ENCODE results near the gene CCDC85B. TPM values are rescaled to one million over a fixed set of nuclear protein-coding genes. Genes with fewer than 3 reads are reported as not detected.
"Not testable (repeated sequence)": the region's sequence is repeated elsewhere in the genome, so short reads cannot be mapped to it uniquely, and the experiment has no call there.

The CCDC85B gene
- total RNA-seq, 3 donors from 2014 or later: 77.8 to 116 (median 95.6) TPM

- DNase-seq (peak; percentile 77), ATAC-seq (peak; percentile 43 to 59)
- H3K9me3 Mint-ChIP-seq: no peaks in the 10 kb centered on the region
- no peak overlapping the region for H3K4me3 Mint-ChIP-seq
- no peaks in the 10 kb centered on the region for H3K27me3 Mint-ChIP-seq (ENCODE audit: low read depth)
- peaks cover 49% of the 10 kb centered on the region for H3K4me1 Mint-ChIP-seq (ENCODE audit: low read depth)
- H3K36me3 Mint-ChIP-seq (ENCODE audit: insufficient read depth): peaks cover 15% of the 10 kb centered on the region
Measured at GRCh38 chr11:65884716-65885092, 5.8 kb upstream of the CCDC85B start.

- DNase-seq (no peak), ATAC-seq (no peak)
- peaks cover 49% of the 10 kb centered on the region for H3K4me1 Mint-ChIP-seq (ENCODE audit: low read depth)
- peaks cover 15% of the 10 kb centered on the region for H3K36me3 Mint-ChIP-seq (ENCODE audit: insufficient read depth)
- no peaks in the 10 kb centered on the region for H3K27me3 Mint-ChIP-seq (ENCODE audit: low read depth)
- no peak overlapping the region for H3K4me3 Mint-ChIP-seq
- H3K9me3 Mint-ChIP-seq: no peaks in the 10 kb centered on the region
Measured at GRCh38 chr11:65885231-65885630, 5.2 kb upstream of the CCDC85B start.

GRCh38 chr11:65885808-65886536, 4.5 kb upstream of the CCDC85B start:
- no peak for ATAC-seq
- H3K36me3 Mint-ChIP-seq (ENCODE audit: insufficient read depth): peaks cover 15% of the 10 kb centered on the region
- no peaks in the 10 kb centered on the region for H3K9me3 Mint-ChIP-seq
- H3K27me3 Mint-ChIP-seq (ENCODE audit: low read depth): no peaks in the 10 kb centered on the region
- H3K4me3 Mint-ChIP-seq: no peak overlapping the region
- no peak for DNase-seq
- peaks cover 44% of the 10 kb centered on the region for H3K4me1 Mint-ChIP-seq (ENCODE audit: low read depth)

GRCh38 chr11:65886826-65887722, 3.4 kb upstream of the CCDC85B start:
- Mint-ChIP-seq H3K4me3 (peak overlapping the region; percentile 96), H3K4me1 (ENCODE audit: low read depth) (peaks cover 38% of the 10 kb centered on the region), H3K36me3 (ENCODE audit: insufficient read depth) (peaks cover 15% of the 10 kb centered on the region), H3K9me3 (no peaks in the 10 kb centered on the region), H3K27me3 (ENCODE audit: low read depth) (no peaks in the 10 kb centered on the region)
- DNase-seq (no peak), ATAC-seq (no peak)

GRCh38 chr11:65887723-65888162, 2.7 kb upstream of the CCDC85B start:
- DNase-seq (no peak), ATAC-seq (no peak)
- H3K9me3 Mint-ChIP-seq: no peaks in the 10 kb centered on the region
- H3K4me1 Mint-ChIP-seq (ENCODE audit: low read depth): peaks cover 45% of the 10 kb centered on the region
- H3K36me3 Mint-ChIP-seq (ENCODE audit: insufficient read depth): peaks cover 20% of the 10 kb centered on the region
- H3K27me3 Mint-ChIP-seq (ENCODE audit: low read depth): no peaks in the 10 kb centered on the region
- H3K4me3 Mint-ChIP-seq: peak overlapping the region; percentile 96

- H3K9me3 Mint-ChIP-seq: no peaks in the 10 kb centered on the region
- no peaks in the 10 kb centered on the region for H3K27me3 Mint-ChIP-seq (ENCODE audit: low read depth)
- H3K36me3 Mint-ChIP-seq (ENCODE audit: insufficient read depth): peaks cover 24% of the 10 kb centered on the region
- peak within 1 kb of the TSS; percentile 96 for H3K4me3 Mint-ChIP-seq
- DNase-seq (peak; percentile 91), ATAC-seq (peak; percentile 64 to 69)
- peaks cover 50% of the 10 kb centered on the region for H3K4me1 Mint-ChIP-seq (ENCODE audit: low read depth)
Measured at GRCh38 chr11:65888163-65888814, 2.2 kb upstream of the CCDC85B start, which contains the start of gene FIBP. FIBP (minus strand) TSS chr11:65888471; CDS start chr11:65888418, 53 bp downstream.

- Mint-ChIP-seq H3K36me3 (ENCODE audit: insufficient read depth) (peaks cover 32% of the 10 kb centered on the region), H3K4me1 (ENCODE audit: low read depth) (peaks cover 69% of the 10 kb centered on the region), H3K27me3 (ENCODE audit: low read depth) (no peaks in the 10 kb centered on the region), H3K9me3 (no peaks in the 10 kb centered on the region), H3K4me3 (peak overlapping the region; percentile 82)
- DNase-seq: no peak
- peak in 1 of 2 donors; percentile 1 for ATAC-seq
Measured at GRCh38 chr11:65891219-65892136, 1.0 kb downstream of the CCDC85B start.

GRCh38 chr11:65892137-65892540, 1.7 kb downstream of the CCDC85B start:
- not testable (repeated sequence) for DNase-seq; H3K9me3 Mint-ChIP-seq; ATAC-seq; H3K27me3 Mint-ChIP-seq (ENCODE audit: low read depth)
- Mint-ChIP-seq H3K4me3 (peak overlapping the region; percentile 82), H3K36me3 (ENCODE audit: insufficient read depth) (peaks cover 32% of the 10 kb centered on the region), H3K4me1 (ENCODE audit: low read depth) (peaks cover 66% of the 10 kb centered on the region)

- DNase-seq: no peak
- peaks cover 67% of the 10 kb centered on the region for H3K4me1 Mint-ChIP-seq (ENCODE audit: low read depth)
- H3K27me3 Mint-ChIP-seq (ENCODE audit: low read depth): no peaks in the 10 kb centered on the region
- peaks cover 34% of the 10 kb centered on the region for H3K36me3 Mint-ChIP-seq (ENCODE audit: insufficient read depth)
- no peaks in the 10 kb centered on the region for H3K9me3 Mint-ChIP-seq
- no peak for ATAC-seq
- H3K4me3 Mint-ChIP-seq: peak overlapping the region; percentile 82
Measured at GRCh38 chr11:65892661-65893317, 2.3 kb downstream of the CCDC85B start.

GRCh38 chr11:65894034-65894591, 3.6 kb downstream of the CCDC85B start:
- Mint-ChIP-seq H3K9me3 (no peaks in the 10 kb centered on the region), H3K4me1 (ENCODE audit: low read depth) (peaks cover 66% of the 10 kb centered on the region), H3K36me3 (ENCODE audit: insufficient read depth) (peaks cover 38% of the 10 kb centered on the region), H3K27me3 (ENCODE audit: low read depth) (no peaks in the 10 kb centered on the region), H3K4me3 (peak overlapping the region; percentile 82)
- ATAC-seq: no peak
- no peak for DNase-seq

GRCh38 chr11:65895482-65895981, 5.1 kb downstream of the CCDC85B start:
- Mint-ChIP-seq H3K4me3 (peak overlapping the region; percentile 40), H3K4me1 (ENCODE audit: low read depth) (peaks cover 54% of the 10 kb centered on the region), H3K9me3 (no peaks in the 10 kb centered on the region), H3K36me3 (ENCODE audit: insufficient read depth) (peaks cover 38% of the 10 kb centered on the region), H3K27me3 (ENCODE audit: low read depth) (no peaks in the 10 kb centered on the region)
- ATAC-seq (no peak), DNase-seq (no peak)

- ATAC-seq: no peak
- H3K4me3 Mint-ChIP-seq: peak overlapping the region; percentile 40
Measured at GRCh38 chr11:65896034-65896999, 5.8 kb downstream of the CCDC85B start.

More at GRCh38 chr11:65896034-65896999, 5.8 kb downstream of the CCDC85B start:
- no peaks in the 10 kb centered on the region for H3K9me3 Mint-ChIP-seq
- DNase-seq: no peak
- H3K27me3 Mint-ChIP-seq (ENCODE audit: low read depth): no peaks in the 10 kb centered on the region
- peaks cover 38% of the 10 kb centered on the region for H3K36me3 Mint-ChIP-seq (ENCODE audit: insufficient read depth)
- H3K4me1 Mint-ChIP-seq (ENCODE audit: low read depth): peaks cover 56% of the 10 kb centered on the region

Measured in activated T-cell treated with anti-CD3 and anti-CD28 coated beads, Interleukin-2, amount 50 U/mL, for 4 hours (primary cell).